Measurements from ENCODE around the gene YJU2. TPM values are rescaled to one million over a fixed set of nuclear protein-coding genes. Genes with fewer than 3 reads are reported as not detected.

YJU2 gene
- total RNA-seq, 1 experiment from 2014 or later, result 26.9 TPM

DNA sequence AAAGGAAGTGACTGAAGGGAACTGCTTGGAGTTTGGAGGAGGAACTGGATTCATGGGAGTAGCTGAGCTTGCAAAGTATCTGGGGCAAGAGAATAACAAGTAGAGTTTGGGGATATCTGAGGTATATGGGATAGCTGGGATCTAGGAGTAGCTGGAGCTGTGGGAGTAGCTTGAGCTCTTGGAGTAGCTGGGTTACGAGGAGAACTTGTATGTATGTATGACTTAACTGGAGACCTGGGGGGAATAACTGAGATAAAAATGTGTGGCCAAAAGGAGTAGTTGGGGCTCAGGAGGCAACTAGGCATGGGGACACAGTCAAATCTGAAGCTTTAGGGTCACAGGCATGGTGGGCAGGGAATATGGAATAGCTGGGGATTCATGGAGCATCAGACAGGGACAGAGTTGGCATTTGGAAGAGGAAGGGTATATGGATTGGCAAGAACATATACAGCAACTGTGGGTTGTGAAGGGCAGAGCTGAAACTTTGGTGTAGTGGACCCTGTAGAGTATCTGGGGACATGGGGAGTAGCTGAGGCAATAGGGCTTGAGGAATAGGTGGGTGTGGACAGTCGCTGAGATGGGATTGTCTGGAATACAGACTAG lies 45.8 kb upstream of the YJU2 start:
- BruUV-seq (replicated peaks), result no TSS peak
- Histone ChIP-seq H3K27me3 (ENCODE audit: insufficient read depth, low read length) (peaks cover 3% of the 10 kb centered on the region; the same call in 1 of the 2 replicates), H3K4me2 (ENCODE audit: low read length) (no peak overlapping the region), H3K79me2 (ENCODE audit: insufficient read depth, low read length) (no peaks in the 10 kb centered on the region), H2AFZ (ENCODE audit: low read depth, low read length, poor library complexity, severe bottlenecking) (no peak overlapping the region), H3K9ac (ENCODE audit: low read length) (no peak overlapping the region), H3K27ac (ENCODE audit: low read depth, low read length) (no peak overlapping the region), H3K9me3 (ENCODE audit: control insufficient read depth in 1 of 2, insufficient read depth in 1 of 2, low read depth in 1 of 2, low read length in 2 of 2) (no peaks in the 10 kb centered on the region), H3K36me3 (ENCODE audit: control insufficient read depth in 1 of 2, insufficient read depth in 2 of 2, low read length in 2 of 2) (no peaks in the 10 kb centered on the region), H3K4me1 (ENCODE audit: control insufficient read depth in 1 of 2, insufficient read depth in 2 of 2, low read length in 2 of 2) (peaks cover 7 to 26% of the 10 kb centered on the region in 2 experiments; a peak in 3 of 4 replicates), H3K9me2 (ENCODE audit: insufficient read depth) (no peaks in the 10 kb centered on the region), H3K4me3 (replicated peaks in 1 of 2; ENCODE audit: low read depth in 1 of 2, low read length in 2 of 2) (no peak overlapping the region), H4K20me1 (ENCODE audit: insufficient read depth) (no peaks in the 10 kb centered on the region)
- intact Hi-C loops (cut with micrococcal nuclease), result loop anchor here (1.0 to 10.0 kb wide), 3 partner anchors 61 to 626 kb away; partner anchors contain the start of gene HMG20B
- no peak for TF ChIP-seq TCF7L2 (IDR thresholded peaks at IDR 0.05; ENCODE audit: borderline replicate concordance, extremely low read depth, insufficient read depth, insufficient read length)
- TF ChIP-seq, protein P1, sequence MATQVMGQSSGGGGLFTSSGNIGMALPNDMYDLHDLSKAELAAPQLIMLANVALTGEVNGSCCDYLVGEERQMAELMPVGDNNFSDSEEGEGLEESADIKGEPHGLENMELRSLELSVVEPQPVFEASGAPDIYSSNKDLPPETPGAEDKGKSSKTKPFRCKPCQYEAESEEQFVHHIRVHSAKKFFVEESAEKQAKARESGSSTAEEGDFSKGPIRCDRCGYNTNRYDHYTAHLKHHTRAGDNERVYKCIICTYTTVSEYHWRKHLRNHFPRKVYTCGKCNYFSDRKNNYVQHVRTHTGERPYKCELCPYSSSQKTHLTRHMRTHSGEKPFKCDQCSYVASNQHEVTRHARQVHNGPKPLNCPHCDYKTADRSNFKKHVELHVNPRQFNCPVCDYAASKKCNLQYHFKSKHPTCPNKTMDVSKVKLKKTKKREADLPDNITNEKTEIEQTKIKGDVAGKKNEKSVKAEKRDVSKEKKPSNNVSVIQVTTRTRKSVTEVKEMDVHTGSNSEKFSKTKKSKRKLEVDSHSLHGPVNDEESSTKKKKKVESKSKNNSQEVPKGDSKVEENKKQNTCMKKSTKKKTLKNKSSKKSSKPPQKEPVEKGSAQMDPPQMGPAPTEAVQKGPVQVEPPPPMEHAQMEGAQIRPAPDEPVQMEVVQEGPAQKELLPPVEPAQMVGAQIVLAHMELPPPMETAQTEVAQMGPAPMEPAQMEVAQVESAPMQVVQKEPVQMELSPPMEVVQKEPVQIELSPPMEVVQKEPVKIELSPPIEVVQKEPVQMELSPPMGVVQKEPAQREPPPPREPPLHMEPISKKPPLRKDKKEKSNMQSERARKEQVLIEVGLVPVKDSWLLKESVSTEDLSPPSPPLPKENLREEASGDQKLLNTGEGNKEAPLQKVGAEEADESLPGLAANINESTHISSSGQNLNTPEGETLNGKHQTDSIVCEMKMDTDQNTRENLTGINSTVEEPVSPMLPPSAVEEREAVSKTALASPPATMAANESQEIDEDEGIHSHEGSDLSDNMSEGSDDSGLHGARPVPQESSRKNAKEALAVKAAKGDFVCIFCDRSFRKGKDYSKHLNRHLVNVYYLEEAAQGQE (IDR thresholded peaks at IDR 0.05; ENCODE audit: low read depth), result no peak
- no peak for TF ChIP-seq FOSL1 (IDR thresholded peaks at IDR 0.05; ENCODE audit: low read depth)
- no peak for TF ChIP-seq RAD21 (IDR thresholded peaks at IDR 0.05; ENCODE audit: low read depth)
- TF ChIP-seq, protein P2, sequence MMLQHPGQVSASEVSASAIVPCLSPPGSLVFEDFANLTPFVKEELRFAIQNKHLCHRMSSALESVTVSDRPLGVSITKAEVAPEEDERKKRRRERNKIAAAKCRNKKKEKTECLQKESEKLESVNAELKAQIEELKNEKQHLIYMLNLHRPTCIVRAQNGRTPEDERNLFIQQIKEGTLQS (IDR thresholded peaks at IDR 0.05), result no peak
- no peak for TF ChIP-seq EZH2phosphoT487 (IDR thresholded peaks at IDR 0.05; ENCODE audit: borderline replicate concordance)
- no peak for TF ChIP-seq SP1 (IDR thresholded peaks at IDR 0.05; ENCODE audit: low read depth)
- TF ChIP-seq JUND (IDR thresholded peaks at IDR 0.05), result no peak
- no peak for DNase-seq (ENCODE audit: low read depth, low spot score)
- RAD21 ChIA-PET (ENCODE audit: low non-redundant PET in 1 of 2, low total read pairs in 2 of 2, uncharacterized antibody in 2 of 2, unreplicated experiment in 2 of 2), result interaction anchor here in 1 of 2 experiments (1.1 to 1.4 kb wide), 2 partner anchors 61 to 62 kb away, joined by 3 to 4 read pairs; no protein-coding TSS in a partner anchor
- no peak for ATAC-seq
- CTCF ChIA-PET, result interaction anchor here (1.1 to 2.8 kb wide), 6 partner anchors 12 to 352 kb away, joined by 4 to 17 read pairs (median 10); partner anchors contain the start of gene EEF2
- POLR2A ChIA-PET, result interaction anchor here (0.8 to 1.1 kb wide), 2 partner anchors 10 to 215 kb away, joined by 3 to 4 read pairs; partner anchors contain the start of gene EEF2
